Loucy (cell line): ENCODE measurements around the gene ACSM4.
A peak's percentile ranks its signal among the peaks of the same experiment; 100 is the strongest.

Experiments
- EZH2phosphoT487 ChIP-seq: fragments of 200-600 bp; IDR thresholded peaks from 2 replicates; pipeline ENCODE4 v1.6.1; 2018; ENCODE audit warnings: antibody characterized with exemption, mild to moderate bottlenecking, moderate library complexity, borderline replicate concordance
- TF ChIP-seq, protein P1 (sequence below): fragments of 200-600 bp; sonication (generic); conservative IDR thresholded peaks from 2 replicates; pipeline ENCODE4 v1.5.1; 2014; ENCODE audit warnings: mild to moderate bottlenecking, antibody characterized with exemption, low read length

DNA sequence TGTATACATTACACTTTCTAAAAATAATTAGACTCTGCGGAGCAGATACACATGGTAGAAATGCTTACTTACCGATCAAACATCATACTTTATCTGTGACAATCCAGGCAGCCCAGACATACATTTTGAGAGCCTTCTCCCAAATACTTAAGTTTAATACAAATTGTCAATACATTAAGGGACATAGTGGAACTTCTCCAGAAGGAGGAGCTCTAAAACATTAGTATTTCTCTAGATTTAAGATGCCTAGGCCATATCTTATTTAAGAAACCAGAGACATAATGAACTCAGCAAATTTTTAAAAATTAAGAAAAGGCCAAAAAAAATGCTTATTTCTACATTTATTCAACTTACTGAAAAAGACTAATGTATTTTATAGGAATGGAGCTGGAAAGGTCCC lies 16.1 kb downstream of the ACSM4 start:
- TF ChIP-seq EZH2phosphoT487 = no peak
- TF ChIP-seq, protein P1, sequence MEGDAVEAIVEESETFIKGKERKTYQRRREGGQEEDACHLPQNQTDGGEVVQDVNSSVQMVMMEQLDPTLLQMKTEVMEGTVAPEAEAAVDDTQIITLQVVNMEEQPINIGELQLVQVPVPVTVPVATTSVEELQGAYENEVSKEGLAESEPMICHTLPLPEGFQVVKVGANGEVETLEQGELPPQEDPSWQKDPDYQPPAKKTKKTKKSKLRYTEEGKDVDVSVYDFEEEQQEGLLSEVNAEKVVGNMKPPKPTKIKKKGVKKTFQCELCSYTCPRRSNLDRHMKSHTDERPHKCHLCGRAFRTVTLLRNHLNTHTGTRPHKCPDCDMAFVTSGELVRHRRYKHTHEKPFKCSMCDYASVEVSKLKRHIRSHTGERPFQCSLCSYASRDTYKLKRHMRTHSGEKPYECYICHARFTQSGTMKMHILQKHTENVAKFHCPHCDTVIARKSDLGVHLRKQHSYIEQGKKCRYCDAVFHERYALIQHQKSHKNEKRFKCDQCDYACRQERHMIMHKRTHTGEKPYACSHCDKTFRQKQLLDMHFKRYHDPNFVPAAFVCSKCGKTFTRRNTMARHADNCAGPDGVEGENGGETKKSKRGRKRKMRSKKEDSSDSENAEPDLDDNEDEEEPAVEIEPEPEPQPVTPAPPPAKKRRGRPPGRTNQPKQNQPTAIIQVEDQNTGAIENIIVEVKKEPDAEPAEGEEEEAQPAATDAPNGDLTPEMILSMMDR = peak; percentile 51
